Esophagus squamous epithelium (tissue), 4 donors: ENCODE results near the gene ADPGK.

Experiments used
- POLR2A ChIP-seq, 4 donors: fragments of 450-650 bp; IDR thresholded peaks; one replicate each; pipeline ENCODE4 v1.6.1; 2017; ENCODE audit warnings: antibody characterized with exemption in 4 of 4, mild to moderate bottlenecking in 4 of 4, moderate library complexity in 3 of 4
- TF ChIP-seq, protein P1 (sequence below), 6 experiments: fragments of 450-650 bp in 4 of 6; fragments of 200-600 bp in 2 of 6; sonication (generic) in 2 of 6; IDR thresholded peaks; one replicate each; pipeline ENCODE4 v1.5.1; 2016 to 2019; ENCODE audit warnings: antibody characterized with exemption in 6 of 6, mild to moderate bottlenecking in 4 of 6, moderate library complexity in 4 of 6

DNA sequence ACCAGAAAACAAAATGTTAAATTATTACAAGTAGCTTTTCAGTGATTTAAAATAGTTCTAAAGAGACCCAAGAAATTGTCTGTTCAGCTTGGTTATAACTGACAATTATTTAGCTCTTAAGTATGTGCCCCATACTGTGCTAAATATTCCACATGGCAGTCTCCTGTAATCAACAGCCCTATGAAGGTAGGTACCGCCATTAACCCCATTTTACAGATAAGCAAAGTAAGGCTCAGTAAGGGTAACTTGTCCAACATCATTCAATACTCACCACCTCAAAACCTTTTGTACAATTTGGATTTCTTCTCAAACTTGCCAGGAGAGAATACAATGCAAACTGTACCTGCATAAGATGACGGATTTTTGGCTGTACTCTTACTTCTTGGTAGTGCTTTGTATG is 33.9 kb downstream of the ADPGK start:
- TF ChIP-seq, protein P1, sequence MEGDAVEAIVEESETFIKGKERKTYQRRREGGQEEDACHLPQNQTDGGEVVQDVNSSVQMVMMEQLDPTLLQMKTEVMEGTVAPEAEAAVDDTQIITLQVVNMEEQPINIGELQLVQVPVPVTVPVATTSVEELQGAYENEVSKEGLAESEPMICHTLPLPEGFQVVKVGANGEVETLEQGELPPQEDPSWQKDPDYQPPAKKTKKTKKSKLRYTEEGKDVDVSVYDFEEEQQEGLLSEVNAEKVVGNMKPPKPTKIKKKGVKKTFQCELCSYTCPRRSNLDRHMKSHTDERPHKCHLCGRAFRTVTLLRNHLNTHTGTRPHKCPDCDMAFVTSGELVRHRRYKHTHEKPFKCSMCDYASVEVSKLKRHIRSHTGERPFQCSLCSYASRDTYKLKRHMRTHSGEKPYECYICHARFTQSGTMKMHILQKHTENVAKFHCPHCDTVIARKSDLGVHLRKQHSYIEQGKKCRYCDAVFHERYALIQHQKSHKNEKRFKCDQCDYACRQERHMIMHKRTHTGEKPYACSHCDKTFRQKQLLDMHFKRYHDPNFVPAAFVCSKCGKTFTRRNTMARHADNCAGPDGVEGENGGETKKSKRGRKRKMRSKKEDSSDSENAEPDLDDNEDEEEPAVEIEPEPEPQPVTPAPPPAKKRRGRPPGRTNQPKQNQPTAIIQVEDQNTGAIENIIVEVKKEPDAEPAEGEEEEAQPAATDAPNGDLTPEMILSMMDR (IDR thresholded peaks at IDR 0.05) = no peak
- TF ChIP-seq POLR2A (IDR thresholded peaks at IDR 0.05) = no peak
